ENCODE measurements around the gene ERRFI1. TPM values are rescaled to one million over a fixed set of nuclear protein-coding genes. Genes with fewer than 3 reads are reported as not detected.

Gene ERRFI1
- total RNA-seq, 4 donors from 2014 or later: 59.9 to 133 (median 85.0) TPM

DNA sequence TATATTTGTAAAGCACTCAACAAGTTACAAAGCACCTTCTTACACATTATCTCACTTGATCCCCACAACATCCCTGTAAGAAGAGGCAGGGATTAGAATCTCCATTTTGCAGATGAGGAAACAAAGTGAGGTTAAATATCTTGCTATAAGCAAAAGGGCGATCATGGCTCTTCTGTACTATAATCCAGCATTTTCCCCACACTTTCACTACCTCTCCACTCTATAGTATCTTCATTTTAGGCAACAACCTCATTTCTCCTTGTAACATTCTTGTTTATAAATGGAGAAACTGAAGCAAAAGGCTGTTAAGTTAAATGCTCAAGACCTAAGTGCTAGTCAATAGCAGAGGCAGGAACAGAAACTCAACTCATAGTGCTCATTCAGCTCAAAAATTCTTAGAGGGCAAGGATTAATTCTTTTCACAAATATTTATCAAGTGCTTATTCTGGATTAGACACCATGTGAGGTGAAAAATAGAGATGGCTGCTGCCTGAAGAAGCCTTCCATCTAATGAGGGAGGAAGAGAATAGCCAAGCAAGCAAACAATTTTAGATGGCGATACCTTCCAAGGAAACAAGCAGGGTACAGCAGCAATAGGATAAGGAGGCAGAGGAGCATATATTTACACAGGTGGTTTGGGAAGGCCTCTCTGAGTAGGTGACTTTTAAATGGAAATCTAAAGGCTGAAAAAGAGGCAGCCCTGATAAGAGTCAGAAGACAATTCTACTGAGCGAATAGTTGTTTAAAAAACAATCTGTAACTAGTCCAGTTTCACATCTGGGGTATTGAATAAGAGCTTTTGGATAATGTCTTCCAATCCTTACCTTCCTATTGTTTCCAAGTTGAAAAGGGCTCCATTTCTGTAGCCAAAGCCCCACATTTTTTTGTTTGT lies 3.5 kb downstream of the ERRFI1 start:
- DNase-seq: no peak
- 91 to 92% methylated on average over 3 of the region's 3 CpGs for WGBS, 2 donors
- Histone ChIP-seq H3K27me3 (no peaks in the 10 kb centered on the region), H3K4me1 (peaks cover 59 to 69% of the 10 kb centered on the region in 2 donors), H3K36me3 (no peaks in the 10 kb centered on the region), H3K9me3 (no peaks in the 10 kb centered on the region), H3K27ac (peak overlapping the region; percentile 91 to 98 (median 94)), H3K4me3 (replicated peaks in 1 of 3) (peak overlapping the region in 1 of 3 donors; percentile 10)
- TF ChIP-seq, protein P1, sequence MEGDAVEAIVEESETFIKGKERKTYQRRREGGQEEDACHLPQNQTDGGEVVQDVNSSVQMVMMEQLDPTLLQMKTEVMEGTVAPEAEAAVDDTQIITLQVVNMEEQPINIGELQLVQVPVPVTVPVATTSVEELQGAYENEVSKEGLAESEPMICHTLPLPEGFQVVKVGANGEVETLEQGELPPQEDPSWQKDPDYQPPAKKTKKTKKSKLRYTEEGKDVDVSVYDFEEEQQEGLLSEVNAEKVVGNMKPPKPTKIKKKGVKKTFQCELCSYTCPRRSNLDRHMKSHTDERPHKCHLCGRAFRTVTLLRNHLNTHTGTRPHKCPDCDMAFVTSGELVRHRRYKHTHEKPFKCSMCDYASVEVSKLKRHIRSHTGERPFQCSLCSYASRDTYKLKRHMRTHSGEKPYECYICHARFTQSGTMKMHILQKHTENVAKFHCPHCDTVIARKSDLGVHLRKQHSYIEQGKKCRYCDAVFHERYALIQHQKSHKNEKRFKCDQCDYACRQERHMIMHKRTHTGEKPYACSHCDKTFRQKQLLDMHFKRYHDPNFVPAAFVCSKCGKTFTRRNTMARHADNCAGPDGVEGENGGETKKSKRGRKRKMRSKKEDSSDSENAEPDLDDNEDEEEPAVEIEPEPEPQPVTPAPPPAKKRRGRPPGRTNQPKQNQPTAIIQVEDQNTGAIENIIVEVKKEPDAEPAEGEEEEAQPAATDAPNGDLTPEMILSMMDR (IDR thresholded peaks at IDR 0.05): no peak
- TF ChIP-seq POLR2A (IDR thresholded peaks at IDR 0.05): no peak
- intact Hi-C loops (cut with DNase I): no loop called here

DNA sequence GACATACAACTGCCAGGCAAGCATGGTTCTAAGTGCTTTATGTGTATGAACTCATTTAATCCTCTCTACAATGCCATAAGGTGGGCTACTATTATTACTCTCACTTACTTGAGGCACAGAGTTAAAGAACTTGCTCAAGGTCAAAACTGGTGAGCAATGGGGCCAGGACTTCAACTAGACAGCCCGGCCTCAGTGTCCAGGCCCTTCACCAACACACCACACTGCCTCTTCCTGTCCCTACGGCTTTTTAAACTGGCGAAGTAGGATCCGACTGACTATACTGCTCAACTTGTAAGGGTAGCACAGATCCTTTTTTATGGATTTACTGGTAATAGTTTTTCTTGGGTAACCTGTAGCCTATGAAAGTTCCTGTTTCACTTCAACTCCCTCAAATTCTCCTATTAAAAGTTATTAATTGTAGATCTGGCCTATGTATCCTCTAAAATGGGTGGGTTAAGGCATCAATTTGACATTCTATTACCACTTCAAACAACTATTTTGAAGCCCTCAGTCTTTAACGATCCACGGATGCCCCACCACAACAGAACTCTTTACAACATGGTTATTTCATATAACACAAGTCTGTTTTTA lies 4.3 kb downstream of the ERRFI1 start:
- TF ChIP-seq, protein P1 (IDR thresholded peaks at IDR 0.05): no peak
- no peak for TF ChIP-seq POLR2A (IDR thresholded peaks at IDR 0.05)
- WGBS, 2 donors: 87 to 90% methylated on average over 6 of the region's 6 CpGs
- intact Hi-C loops (cut with DNase I): no loop called here
- Histone ChIP-seq H3K36me3 (no peaks in the 10 kb centered on the region), H3K27me3 (no peaks in the 10 kb centered on the region), H3K9me3 (no peaks in the 10 kb centered on the region), H3K4me3 (replicated peaks in 1 of 3) (no peak overlapping the region), H3K27ac (peak overlapping the region; percentile 91 to 98 (median 94)), H3K4me1 (peaks cover 59 to 69% of the 10 kb centered on the region in 2 donors)
- DNase-seq: no peak

DNA sequence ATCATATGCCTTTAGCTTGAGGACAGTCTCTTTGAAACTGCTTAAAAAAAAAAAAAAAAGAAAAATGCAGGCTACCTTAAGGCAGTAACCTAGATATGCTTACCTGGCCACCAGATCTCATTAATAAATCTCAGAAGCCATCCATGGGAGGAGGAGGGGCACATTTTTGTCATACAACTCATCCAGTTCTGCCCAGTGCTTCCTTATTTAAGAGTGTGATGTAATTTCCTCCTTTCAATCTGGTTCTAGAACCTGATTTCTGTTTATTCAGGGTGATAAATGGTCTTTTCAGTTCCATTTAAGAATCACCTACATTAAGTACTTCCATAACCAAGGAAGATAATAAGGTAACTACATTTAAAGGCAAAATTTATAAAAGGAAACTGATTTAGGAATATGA lies 6.1 kb downstream of the ERRFI1 start:
- intact Hi-C loops (cut with DNase I): no loop called here
- DNase-seq: peak; percentile 61 to 63
- TF ChIP-seq, protein P1 (IDR thresholded peaks at IDR 0.05): no peak
- TF ChIP-seq POLR2A (IDR thresholded peaks at IDR 0.05): peak in 1 of 2 donors; percentile 22
- no peaks in the 10 kb centered on the region for H3K36me3 ChIP-seq
- H3K4me3 ChIP-seq (replicated peaks in 1 of 3): no peak overlapping the region
- H3K9me3 ChIP-seq: no peaks in the 10 kb centered on the region
- H3K27me3 ChIP-seq: no peaks in the 10 kb centered on the region
- H3K27ac ChIP-seq: peak overlapping the region; percentile 65 to 86 (median 83)
- H3K4me1 ChIP-seq: peaks cover 73 to 84% of the 10 kb centered on the region in 2 donors

DNA sequence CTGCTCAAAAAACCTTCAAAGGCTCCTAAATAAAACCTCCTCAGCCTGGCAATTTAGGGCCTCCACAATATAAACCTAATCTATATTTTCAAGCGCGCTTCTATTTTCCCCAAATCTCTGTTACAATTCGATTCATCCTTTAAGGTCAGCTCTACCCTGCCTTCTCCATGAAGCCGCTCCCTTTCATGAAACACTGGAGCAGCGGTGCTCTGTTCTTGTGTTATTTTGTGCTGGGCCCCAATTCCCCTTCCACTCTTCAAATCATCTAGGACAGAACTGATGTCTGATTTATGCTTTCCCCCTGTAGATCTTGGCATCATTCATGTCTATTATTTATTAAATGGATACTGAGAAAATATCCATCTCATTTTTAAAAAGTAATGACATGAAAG lies 6.9 kb downstream of the ERRFI1 start:
- no peak for DNase-seq
- intact Hi-C loops (cut with DNase I): no loop called here
- Histone ChIP-seq H3K9me3 (no peaks in the 10 kb centered on the region), H3K27me3 (no peaks in the 10 kb centered on the region), H3K27ac (peak overlapping the region; percentile 65 to 86 (median 83)), H3K36me3 (peaks cover 3 to 4% of the 10 kb centered on the region in 2 donors), H3K4me1 (peaks cover 72 to 91% of the 10 kb centered on the region in 2 donors), H3K4me3 (replicated peaks in 1 of 3) (no peak overlapping the region)
- 88 to 92% methylated on average over 5 of the region's 5 CpGs for WGBS, 2 donors
- TF ChIP-seq, protein P1 (IDR thresholded peaks at IDR 0.05): no peak
- TF ChIP-seq POLR2A (IDR thresholded peaks at IDR 0.05): no peak
